Lower leg skin (tissue), 4 donors: ENCODE data around the gene GABRB3. TPM values are rescaled to one million over a fixed set of nuclear protein-coding genes. Genes with fewer than 3 reads are reported as not detected.

Experiments used
- DNase-seq, 2 donors: peaks; one replicate each; pipeline ENCODE4 v3.0.0-alpha.2; 2019; ENCODE audit warnings: low spot score in 2 of 2
- H3K4me3 ChIP-seq: fragments of 200-600 bp; sonication (generic); 2 replicates; pipeline ENCODE4 v1.5.1; 2017; ENCODE audit warnings: mild to moderate bottlenecking, low read depth; ENCODE audit not compliant: poor library complexity, severe bottlenecking
- CTCF ChIP-seq, 3 donors: fragments of 450-650 bp; IDR thresholded peaks; one replicate each; pipeline ENCODE4 v1.5.1; 2016; ENCODE audit warnings: antibody characterized with exemption in 3 of 3, mild to moderate bottlenecking in 3 of 3, moderate library complexity in 2 of 3
- POLR2A ChIP-seq, 2 donors: fragments of 450-650 bp; IDR thresholded peaks; one replicate each; pipeline ENCODE4 v1.6.1; 2016 to 2017; ENCODE audit warnings: antibody characterized with exemption in 2 of 2, mild to moderate bottlenecking in 1 of 2, moderate library complexity in 1 of 2
- WGBS, 2 donors: methylation state at CpG; one replicate each; pipeline ENCODE4 v1.1.5; 2018; 5-methylcytosine and 5-hydroxymethylcytosine counted together
- intact Hi-C: fragments of 100-400 bp; cut with DNase I; formaldehyde crosslinking; loops from one replicate; pipeline ENCODE4 v1.15.0; 2023; ENCODE audit warnings: low total_unique reads
- total RNA-seq, 4 donors: library from RNA; depleted of rRNA; stranded (reverse); fragments of >200 nt; gene quantifications; one replicate each; pipeline ENCODE4 v1.1.0, GENCODE V29; 2016

GABRB3 gene
- total RNA-seq, 4 donors from 2014 or later = 0.13 to 4.6 (median 1.1) TPM

- intact Hi-C loops = no loop called here
- DNase-seq = no peak
- H3K4me3 ChIP-seq = no peak overlapping the region
- 88 to 92% methylated on average over 6 of the region's 6 CpGs for WGBS, 2 donors
- TF ChIP-seq POLR2A (IDR thresholded peaks at IDR 0.05) (no peak), CTCF (IDR thresholded peaks at IDR 0.05) (no peak)
Observed at GRCh38 chr15:26518885-26519284, 254.0 kb downstream of the GABRB3 start.

- H3K4me3 ChIP-seq = no peak overlapping the region
- TF ChIP-seq CTCF (IDR thresholded peaks at IDR 0.05) = no peak
- no peak for TF ChIP-seq POLR2A (IDR thresholded peaks at IDR 0.05)
- intact Hi-C loops = no loop called here
- 90 to 92% methylated on average over 16 of the region's 16 CpGs for WGBS, 2 donors
- DNase-seq = no peak
Observed at GRCh38 chr15:26516102-26516980, 256.5 kb downstream of the GABRB3 start.

- intact Hi-C loops = no loop called here
Observed at GRCh38 chr15:26504009-26504408, 268.9 kb downstream of the GABRB3 start.

More at GRCh38 chr15:26504009-26504408, 268.9 kb downstream of the GABRB3 start:
- TF ChIP-seq POLR2A (IDR thresholded peaks at IDR 0.05) (no peak), CTCF (IDR thresholded peaks at IDR 0.05) (no peak)
- no peak overlapping the region for H3K4me3 ChIP-seq
- DNase-seq = no peak

Other genes starting within 250 kb of the GABRB3 start
- not detected for gene GABRA5, start 94.0 kb upstream of the GABRB3 start, total RNA-seq
- under 1 TPM; 0.12 to 0.49 (median 0.25) TPM for gene GABRG3, start 198.1 kb upstream of the GABRB3 start, total RNA-seq